Activated CD4-positive, alpha-beta T cell treated with anti-CD3 and anti-CD28 coated beads, Interleukin-2, amount 50 U/mL, for 16 hours (primary cell): ENCODE data around the gene HOXC4.
A peak's percentile ranks its signal among the peaks of the same experiment; 100 is the strongest.

Source experiments
- DNase-seq: peaks from one replicate; pipeline ENCODE4 v3.0.0-alpha.2; 2020

Gene HOXC4

DNA sequence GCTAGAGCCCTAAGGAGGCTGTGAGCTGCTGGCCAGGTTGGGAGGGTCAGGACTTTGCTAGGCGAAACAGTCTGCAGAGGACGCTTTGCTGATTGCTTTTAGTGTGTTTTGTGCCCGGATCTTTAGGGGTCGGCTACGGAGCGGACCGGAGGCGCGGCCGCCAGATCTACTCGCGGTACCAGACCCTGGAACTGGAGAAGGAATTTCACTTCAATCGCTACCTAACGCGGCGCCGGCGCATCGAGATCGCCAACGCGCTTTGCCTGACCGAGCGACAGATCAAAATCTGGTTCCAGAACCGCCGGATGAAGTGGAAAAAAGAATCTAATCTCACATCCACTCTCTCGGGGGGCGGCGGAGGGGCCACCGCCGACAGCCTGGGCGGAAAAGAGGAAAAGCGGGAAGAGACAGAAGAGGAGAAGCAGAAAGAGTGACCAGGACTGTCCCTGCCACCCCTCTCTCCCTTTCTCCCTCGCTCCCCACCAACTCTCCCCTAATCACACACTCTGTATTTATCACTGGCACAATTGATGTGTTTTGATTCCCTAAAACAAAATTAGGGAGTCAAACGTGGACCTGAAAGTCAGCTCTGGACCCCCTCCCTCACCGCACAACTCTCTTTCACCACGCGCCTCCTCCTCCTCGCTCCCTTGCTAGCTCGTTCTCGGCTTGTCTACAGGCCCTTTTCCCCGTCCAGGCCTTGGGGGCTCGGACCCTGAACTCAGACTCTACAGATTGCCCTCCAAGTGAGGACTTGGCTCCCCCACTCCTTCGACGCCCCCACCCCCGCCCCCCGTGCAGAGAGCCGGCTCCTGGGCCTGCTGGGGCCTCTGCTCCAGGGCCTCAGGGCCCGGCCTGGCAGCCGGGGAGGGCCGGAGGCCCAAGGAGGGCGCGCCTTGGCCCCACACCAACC, 23.9 kb upstream of the HOXC4 start:
- DNase-seq: no peak

DNA sequence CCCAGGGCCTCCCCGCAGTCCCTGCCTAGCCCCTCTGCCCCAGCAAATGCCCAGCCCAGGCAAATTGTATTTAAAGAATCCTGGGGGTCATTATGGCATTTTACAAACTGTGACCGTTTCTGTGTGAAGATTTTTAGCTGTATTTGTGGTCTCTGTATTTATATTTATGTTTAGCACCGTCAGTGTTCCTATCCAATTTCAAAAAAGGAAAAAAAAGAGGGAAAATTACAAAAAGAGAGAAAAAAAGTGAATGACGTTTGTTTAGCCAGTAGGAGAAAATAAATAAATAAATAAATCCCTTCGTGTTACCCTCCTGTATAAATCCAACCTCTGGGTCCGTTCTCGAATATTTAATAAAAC, 23.2 kb upstream of the HOXC4 start:
- DNase-seq: no peak

DNA sequence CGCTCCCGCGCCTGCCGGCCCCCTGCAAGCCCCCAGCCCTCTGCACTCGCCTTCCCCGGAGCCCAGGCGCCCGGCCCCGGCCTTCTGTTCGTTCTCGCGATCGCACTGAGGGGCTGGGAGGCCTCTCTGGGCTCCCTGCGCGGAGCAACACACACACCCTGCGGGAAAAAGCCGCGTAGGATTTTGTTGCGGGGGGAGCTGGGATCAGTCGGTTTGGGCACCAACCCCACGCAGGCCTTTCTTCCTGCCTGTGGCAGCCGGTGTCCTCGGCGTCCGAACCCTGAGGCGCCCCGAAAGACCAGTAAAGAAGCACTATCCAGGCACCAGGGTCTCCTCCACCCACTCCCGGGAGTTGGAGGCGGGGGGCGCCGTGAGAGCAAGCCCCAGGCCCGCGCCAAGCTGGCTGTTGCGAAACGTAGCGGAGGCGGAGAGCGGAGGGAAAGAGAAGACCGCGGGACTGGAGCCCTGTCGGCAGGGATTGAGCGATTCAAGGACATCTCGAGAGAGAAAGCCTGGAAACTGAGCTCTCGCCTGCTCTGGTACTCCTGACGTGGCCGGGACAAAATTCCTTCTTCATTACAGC, 22.7 kb upstream of the HOXC4 start:
- DNase-seq: no peak

DNA sequence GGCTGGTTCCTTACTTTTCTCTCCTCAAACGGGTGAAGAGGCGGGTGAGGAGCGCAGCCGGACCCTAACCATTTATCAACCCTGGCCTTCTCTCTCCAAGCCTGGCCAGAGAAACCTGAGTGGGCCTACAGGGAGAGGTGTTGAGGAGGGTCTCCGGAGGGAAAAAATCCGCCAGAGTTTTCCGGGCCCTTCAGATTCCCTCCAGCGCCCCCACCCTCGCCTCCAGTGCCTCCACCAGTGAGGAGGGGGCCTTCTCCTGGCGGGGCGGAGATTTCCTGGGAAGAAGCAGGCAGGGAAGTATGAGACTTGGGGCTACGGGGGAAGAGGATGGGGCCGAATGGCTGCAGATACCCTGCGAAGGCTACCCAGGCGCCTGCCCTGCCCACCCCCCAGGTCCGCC, 22.2 kb upstream of the HOXC4 start:
- no peak for DNase-seq

DNA sequence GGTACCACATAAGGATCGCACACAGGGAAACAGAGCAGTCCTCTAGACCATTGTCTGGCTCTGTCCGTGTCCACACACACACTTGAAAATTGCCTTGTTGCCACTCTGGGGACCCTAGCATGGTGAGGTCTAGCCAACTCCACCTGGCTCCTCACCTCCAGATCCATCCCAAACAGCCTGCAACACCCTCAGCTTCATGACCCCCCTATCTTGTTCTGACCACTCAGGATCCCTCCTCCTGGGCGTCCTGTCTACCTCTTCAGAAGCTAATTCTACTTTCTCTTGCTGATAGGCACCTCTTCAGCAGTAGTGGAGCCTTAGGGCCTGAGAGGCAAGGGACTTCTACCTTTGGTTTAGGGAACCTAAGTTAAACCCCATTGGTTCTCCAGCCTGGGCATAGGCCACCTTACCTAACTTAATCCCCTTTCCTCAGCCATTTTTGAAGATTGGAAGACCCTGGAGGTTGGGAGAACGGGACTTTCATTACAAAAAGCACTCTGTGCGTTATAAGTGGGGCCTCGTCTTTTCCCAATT, 21.5 kb upstream of the HOXC4 start:
- no peak for DNase-seq

DNA sequence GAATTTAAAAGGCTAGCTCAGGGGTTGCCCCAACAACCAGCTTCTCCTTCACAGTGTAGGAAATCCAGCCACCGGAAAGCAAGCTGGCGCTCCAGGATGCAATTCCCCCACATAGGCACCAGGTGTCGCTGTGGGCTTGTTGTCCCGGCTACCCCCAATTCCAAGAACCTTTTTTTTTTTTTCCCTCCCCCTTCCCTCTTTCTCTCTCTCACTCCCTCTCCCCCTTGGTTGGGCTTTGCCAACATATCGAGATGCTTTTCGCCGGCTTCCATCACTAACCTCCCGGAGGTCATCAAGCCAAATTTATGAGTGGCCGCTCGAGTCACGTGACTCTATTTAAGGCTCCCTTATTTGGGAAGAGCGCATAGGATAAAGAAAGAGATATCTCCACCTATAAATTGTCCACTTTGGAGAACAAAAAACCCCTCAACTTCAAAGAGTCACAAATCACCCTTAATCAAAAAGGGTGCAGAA, 21.0 kb upstream of the HOXC4 start, which contains the start of gene HOXC5:
Gene HOXC5 (plus strand): TSS at position 424 of the 474 bp plus-strand sequence. CDS start 73 bp downstream, outside the sequence.
- peak; percentile 63 for DNase-seq

DNA sequence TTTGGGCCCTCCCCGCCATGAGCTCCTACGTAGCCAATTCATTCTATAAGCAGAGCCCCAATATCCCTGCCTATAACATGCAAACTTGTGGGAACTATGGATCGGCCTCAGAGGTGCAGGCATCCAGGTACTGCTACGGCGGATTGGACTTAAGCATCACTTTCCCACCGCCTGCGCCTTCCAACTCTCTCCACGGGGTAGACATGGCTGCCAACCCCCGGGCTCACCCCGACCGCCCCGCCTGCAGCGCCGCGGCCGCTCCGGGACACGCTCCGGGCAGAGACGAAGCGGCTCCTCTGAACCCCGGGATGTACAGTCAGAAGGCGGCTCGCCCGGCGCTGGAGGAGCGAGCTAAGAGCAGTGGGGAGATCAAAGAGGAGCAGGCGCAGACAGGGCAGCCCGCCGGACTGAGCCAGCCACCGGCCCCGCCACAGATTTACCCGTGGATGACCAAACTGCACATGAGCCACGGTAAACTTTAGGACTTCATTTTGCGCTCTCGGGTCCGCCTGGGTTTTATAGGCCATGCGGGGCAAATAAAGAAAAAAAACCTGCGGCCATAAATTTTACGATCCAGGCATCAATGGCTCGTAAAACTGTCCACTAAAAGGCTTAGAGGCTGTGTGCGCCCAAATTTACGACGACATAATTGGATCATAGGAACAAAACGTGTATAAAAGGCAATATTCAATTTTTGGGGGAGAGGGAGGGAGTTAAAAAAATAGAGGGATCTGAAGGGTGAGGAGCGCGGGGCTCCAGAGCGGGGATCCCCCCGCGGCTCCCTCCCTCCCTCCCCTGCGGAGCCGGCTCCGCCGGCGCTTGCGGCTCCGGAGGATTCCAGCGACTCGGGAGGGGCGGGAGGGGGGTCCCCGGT, 20.3 kb upstream of the HOXC4 start:
- no peak for DNase-seq

DNA sequence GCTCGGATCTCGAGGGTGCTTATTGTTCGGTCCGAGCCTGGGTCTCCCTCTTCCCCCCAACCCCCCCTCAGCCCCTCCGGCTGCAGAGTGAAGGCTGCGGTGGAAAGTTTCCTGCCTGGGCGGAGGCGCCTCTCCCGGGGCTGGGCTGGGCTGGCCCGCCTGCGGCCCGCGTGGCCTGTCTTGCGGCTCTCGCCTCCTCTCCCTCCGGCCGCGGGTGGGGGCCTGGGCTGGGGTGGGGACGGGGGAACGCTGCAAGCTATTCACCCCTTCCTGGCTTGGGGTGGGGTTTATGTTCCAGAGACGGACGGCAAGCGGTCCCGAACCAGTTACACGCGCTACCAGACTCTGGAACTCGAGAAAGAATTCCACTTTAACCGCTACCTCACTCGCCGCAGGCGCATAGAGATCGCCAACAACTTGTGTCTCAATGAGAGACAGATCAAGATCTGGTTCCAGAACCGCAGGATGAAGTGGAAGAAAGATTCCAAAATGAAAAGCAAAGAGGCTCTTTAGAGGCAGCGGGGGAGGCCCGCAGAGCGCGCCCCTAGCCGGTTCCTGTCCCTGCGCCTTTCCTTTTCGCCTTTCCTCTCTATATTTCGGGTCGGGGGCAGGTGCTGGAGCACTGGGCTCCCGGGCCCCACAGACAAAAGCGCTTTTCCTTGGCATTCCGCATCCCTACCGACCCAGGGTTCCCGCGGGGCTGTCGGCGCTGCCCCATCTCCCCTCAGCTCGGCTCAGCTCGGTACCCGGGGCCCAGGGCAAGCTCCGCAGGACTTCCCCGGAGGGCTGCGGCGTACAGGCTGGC, 19.5 kb upstream of the HOXC4 start:
- DNase-seq: no peak

DNA sequence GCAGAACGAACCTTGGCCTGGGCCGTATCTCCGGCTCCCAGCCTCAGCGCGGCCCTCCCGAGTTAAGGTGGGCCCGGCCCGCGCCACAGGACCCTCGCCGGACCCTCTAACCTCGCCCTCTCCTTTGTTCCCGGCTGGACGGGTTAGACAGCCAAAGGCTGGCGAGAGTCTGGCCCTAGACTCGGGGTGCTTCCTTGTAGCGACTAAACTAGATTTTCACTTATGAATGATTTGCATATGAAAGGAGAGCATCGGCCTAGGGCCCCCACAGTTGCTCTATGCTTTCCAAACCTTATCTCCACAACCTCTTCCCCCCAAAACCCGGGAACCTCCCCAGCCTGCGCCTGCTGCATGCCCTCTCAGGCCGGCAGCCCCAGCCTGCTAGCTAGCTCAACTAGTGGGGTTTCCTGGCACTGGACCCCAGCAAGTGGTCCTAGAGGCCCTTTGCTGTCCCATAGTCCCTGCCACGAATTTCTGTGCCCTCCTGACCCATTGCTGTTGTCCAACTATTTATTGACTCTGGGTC, 18.8 kb upstream of the HOXC4 start:
- no peak for DNase-seq

DNA sequence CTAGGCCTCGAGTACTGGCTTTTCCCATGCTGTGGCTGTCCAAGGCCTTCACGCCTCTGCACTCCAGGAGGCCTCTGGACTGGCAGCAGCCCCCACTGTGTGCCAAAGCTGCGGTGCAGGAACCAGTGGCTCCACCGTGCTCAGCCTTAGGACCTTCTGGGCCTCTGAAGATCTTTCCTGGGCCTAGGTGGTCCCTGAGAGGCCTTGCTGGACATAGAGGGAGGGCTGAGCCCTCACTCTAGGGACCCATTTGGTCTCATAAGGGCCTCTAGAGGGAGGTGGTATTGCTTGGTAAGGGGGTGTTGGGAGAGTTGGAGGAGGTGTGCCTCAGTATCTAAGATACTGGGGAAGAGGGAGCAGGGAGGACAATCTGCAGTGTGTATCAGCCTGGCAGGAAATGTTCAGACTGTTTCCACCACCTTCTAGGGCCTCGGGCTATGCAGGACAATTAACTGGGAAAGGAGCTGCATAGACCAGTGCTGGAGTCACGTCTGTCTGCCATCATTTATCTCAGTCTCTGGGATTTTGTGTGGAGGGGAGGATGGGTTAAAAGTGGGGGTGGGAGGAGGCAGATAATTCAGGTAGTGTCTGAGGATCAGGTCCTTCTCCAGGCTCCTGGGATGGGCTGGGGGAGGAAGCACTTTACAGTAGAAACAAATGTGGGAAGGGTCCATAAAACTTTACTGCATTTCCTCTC, 17.9 kb upstream of the HOXC4 start:
- no peak for DNase-seq

DNA sequence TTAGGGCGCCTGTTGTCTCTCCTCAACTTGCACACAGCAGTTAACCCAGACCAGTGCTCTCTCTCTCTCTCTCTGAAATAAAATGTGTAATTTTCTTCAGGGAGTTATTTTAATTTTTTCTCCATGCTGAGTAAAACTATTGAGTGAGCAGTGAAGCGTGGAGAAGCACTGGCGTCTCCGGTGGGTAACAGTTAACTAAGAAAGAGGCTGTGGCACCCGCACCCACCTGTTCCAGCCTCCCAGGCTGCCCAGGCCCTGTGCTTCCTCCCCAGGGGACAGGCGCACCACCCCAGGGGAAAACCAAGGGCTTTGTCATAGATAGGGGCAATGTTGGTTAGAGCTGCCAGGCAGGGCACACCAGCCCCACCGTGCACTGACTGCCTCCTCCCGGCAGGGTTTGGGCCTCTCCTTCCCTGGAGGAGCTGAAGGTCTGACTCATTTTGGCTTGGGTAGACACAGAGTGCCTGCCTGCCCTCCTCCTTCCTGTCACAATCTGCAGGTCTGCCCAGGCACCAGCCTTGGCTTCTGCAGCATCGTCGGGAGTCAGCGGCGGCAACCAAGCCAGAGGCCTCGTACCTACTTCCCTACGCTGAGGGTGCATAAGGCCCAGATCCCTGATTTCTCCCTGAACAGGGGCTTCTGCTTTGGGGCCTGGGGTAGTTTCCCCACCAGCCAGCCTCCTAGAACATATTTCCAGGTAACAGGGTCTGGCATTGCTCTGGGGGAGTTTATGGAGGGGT, 16.8 kb upstream of the HOXC4 start:
- DNase-seq: no peak

DNA sequence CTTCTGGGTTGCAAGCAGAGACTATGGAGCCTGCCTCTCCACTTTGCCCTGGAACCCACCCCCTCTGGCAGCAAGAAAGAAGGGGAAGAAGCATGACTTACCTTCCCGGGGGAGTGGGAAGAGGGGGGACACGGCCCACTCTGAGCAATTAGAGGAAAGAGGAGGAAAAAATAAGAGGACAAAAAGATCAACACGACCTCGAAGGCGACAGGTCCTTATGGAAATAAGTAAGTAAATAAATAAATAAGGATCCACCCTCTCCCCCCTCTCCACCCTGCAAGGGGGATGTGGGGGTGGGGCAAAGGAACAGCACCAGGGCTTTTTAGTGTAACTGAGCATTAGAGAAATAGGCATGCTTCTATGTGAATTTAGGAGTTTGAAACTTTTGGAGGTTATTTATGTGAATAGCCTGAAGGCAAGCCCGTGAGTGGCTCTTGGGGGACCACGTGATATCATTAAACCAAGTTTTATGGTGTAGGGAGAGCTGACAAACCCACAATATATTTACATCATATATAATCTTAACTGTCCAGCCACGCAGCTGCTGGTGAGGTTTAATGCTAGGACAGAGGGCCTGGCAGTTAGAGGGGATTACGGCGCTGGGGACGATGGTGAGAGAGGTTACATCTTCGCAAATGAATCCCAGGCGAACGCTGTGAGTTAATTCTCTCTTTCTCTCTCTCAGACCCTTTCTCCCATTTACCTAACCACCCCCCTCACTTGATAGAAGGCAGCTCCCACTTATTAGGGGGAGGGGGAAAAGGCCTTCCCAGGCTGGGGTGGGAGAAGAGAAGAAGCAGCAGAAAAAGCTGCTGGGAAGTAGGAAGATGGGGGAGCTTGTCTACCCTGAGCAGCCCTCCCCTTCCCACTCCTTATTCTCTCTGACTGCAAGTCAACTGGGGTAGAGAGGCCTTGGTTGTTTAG, 16.0 kb upstream of the HOXC4 start:
- no peak for DNase-seq

DNA sequence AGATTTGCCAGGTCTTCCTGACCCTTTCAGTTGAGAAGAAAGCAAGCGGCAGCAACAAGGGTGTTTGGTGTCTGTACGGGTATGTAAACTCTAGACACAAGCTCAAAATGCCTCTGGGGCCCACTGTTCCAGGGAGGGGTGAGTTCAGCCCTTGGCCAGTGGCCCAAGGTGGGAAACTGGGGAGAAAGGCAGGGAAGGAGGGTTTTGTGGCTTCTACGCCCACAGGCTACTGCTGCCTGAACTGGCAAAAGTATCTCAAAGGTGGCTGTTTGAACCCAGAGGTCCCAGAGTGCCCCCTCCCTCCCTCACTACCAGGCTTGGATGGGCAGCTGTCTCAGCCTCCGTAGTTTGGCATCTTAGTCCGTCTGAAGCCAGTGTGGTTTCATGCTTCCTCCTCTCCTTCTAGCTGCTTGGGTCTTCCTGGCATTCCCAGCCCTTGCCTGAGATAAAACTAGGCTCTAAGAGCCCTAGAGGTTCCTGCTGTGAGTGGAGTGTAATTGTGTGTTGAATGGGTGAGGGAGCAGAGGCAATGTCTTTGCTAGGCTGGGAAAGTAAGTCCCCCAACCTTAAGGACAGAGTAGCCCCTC, 15.3 kb upstream of the HOXC4 start:
- no peak for DNase-seq

DNA sequence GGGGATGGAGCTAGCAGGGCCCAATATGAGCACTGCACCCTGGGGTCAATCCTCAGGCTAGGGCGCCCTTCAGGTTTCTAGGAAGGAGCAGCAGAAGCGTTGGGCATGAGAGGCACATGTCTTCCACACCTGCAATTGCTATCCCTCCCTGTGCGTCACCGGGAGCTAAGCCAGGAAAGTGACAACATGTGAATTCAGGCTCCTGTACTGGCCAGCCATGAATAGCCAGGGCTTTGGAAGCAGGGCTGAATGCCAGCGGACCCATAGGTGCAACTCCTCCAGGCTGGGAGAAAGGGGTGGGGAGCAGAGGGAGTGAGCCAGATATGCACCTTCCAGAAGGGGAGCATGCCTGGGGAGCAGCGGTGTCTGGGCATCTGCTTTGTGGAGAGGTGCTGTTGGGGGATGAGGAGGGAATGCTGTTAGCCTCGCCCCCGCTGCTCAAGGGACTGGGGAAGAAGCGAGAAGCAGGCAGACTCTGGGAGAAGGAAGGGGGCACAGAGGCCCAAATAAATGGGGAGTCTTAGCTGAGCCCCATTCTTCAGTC, 14.7 kb upstream of the HOXC4 start:
- DNase-seq: no peak

DNA sequence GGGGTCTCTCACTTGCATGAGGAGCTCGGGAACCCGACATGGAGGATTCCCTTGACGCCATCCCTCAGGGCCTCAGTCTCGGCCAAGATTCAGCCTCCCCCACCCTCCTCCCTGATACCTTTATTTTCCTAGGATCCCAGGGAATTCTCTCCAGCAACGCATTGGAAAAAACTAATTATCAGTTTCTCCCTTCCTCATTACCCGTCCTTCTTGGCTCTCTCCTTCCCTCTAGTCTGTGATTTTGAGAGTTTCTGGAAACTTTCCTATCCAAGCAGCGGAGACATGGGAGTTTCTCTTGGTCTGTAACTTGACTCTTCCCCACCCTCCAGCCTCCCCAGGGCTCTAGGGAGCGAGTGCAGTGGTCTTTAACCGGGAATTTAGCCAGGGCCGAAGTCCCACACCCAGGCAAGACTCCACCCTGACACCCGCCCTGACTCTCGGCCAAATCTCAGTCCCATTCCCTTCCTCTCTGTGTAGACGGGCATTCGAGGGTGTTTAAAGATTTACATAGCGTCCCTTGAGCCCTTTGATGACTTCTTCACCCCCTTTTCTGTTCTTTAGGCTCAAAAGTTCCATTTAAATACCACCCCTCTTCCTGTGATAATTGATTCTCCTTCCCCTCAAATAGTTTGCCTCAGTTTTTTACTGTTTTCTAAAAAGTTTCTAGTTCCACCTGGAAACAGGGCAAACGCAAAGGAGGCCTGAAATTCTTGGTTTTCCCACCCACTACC, 14.1 kb upstream of the HOXC4 start:
- no peak for DNase-seq

DNA sequence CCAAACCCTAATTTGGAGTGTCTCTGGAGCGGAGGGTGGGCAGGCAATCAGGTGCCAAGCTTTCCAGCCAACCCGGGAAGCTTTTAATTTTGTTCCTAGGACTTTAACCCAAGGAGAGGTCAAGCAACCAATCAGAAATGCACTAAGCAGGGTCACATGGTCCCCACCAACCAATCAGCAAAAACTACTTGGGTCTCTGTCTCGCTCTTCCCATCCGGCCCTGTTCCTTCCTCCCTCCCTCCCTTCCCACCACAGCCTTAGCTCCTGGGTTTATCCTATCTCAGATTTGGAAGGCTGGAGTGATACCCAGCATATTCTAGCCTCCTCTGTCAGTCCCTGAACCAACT, 13.5 kb upstream of the HOXC4 start:
- no peak for DNase-seq

DNA sequence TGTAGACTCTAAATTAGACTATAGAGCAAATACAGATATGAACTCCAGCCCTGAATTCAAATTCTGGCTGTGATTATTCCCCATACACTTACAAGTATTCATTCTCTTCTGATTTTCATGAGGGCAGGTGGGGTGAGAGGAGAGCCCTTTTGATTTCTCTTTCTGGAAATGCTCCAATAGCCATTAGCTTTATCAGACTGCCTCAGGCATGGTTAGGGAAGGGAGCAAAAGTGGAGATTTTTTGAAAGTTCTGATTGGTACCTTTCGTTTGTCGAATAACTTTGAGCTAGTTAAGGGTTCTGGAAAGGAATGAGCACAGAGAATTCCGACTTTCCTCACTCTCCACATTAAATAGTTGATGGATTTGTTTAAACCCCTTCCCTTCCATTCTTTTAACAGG, 13.0 kb upstream of the HOXC4 start:
- DNase-seq: no peak

DNA sequence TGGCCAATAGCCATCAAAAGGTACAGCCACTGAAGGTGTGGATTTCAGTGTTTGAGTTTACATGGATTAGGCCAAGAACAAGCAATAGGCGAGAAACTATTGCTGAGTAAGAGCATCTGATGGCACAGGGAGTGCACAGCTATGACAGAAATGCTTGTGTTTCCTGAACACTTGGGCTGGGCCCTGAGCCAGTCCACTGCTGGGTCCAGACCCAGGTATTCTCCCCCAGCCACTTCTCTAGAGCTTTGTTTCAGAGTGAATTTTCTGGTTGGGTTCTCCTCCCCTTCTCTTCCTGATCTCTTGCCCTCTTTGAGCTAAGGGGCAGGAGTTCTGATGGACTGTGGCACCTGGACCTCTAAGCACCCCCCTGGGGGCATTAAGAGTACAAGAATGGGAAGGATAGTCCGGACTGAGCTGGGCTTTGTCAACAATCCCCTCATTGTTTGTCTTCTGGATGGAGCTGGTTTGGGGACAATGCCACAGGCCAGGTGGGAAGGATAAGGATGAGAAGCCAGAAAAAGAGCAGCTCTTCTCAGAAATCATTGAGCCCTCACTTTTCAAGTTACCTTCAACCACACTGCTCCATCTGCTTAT, 12.4 kb upstream of the HOXC4 start:
- no peak for DNase-seq
